MM.1S (cell line): ENCODE measurements around the gene MAP3K5.

Experiments used
- DNase-seq: peaks from one replicate; pipeline ENCODE4 v3.0.0-alpha.2; 2015
- H2AFZ ChIP-seq: fragments of 300-600 bp; sonication (generic); 2 replicates; pipeline ENCODE4 v1.6.0; 2016; ENCODE audit warnings: antibody characterized with exemption, low read length
- H3F3A ChIP-seq: fragments of 300-600 bp; sonication (generic); 2 replicates; pipeline ENCODE4 v1.6.1; 2016; ENCODE audit warnings: mild to moderate bottlenecking, antibody characterized with exemption, low read length, moderate library complexity, mixed read lengths; ENCODE audit not compliant: insufficient read depth
- H3K27ac ChIP-seq: fragments of 300-600 bp; sonication (generic); 2 replicates; pipeline ENCODE4 v1.5.1; 2016; ENCODE audit warnings: mild to moderate bottlenecking, low read length
- H3K27me3 ChIP-seq: fragments of 300-600 bp; sonication (generic); replicated peaks from 2 replicates; pipeline ENCODE4 v1.6.0; 2016; ENCODE audit warnings: low read length; ENCODE audit not compliant: insufficient read depth
- H3K36me3 ChIP-seq: fragments of 300-600 bp; sonication (generic); replicated peaks from 2 replicates; pipeline ENCODE4 v1.6.1; 2016; ENCODE audit warnings: mild to moderate bottlenecking, low read length, mixed read lengths; ENCODE audit not compliant: insufficient read depth
- H3K4me1 ChIP-seq: fragments of 300-600 bp; sonication (generic); 2 replicates; pipeline ENCODE4 v1.6.1; 2016; ENCODE audit warnings: low read length, mixed read lengths
- H3K4me2 ChIP-seq: fragments of 300-600 bp; sonication (generic); 2 replicates; pipeline ENCODE4 v1.6.0; 2016; ENCODE audit warnings: low read depth, low read length
- H3K4me3 ChIP-seq: fragments of 300-600 bp; sonication (generic); 2 replicates; pipeline ENCODE4 v1.5.1; 2016; ENCODE audit warnings: low read length, mixed read lengths
- H3K79me2 ChIP-seq: fragments of 300-600 bp; sonication (generic); 2 replicates; pipeline ENCODE4 v1.6.1; 2016; ENCODE audit warnings: mixed run types, low read length, mixed read lengths
- H3K9ac ChIP-seq: fragments of 300-600 bp; sonication (generic); 2 replicates; pipeline ENCODE4 v1.6.1; 2016; ENCODE audit warnings: low read length, mixed read lengths
- H3K9me2 ChIP-seq: fragments of 300-600 bp; sonication (generic); replicated peaks from 2 replicates; pipeline ENCODE4 v1.6.1; 2016; ENCODE audit warnings: mild to moderate bottlenecking, low read length, mixed read lengths; ENCODE audit not compliant: insufficient read depth
- H3K9me3 ChIP-seq: fragments of 300-600 bp; sonication (generic); replicated peaks from 2 replicates; pipeline ENCODE4 v1.6.1; 2016; ENCODE audit warnings: mild to moderate bottlenecking, low read length, mixed read lengths; ENCODE audit not compliant: insufficient read depth
- H4K20me1 ChIP-seq: fragments of 300-600 bp; sonication (generic); 2 replicates; pipeline ENCODE4 v1.6.1; 2016; ENCODE audit warnings: mild to moderate bottlenecking, low read length, moderate library complexity, mixed read lengths; ENCODE audit not compliant: insufficient read depth
- CTCF ChIP-seq: fragments of 300-600 bp; sonication (generic); IDR thresholded peaks from 2 replicates; pipeline ENCODE4 v1.5.1; 2016; ENCODE audit warnings: antibody characterized with exemption, low read length, mixed read lengths
- EZH2 ChIP-seq: fragments of 300-600 bp; sonication (generic); optimal IDR thresholded peaks from 2 replicates; pipeline ENCODE3; 2017; ENCODE audit warnings: low read depth, mild to moderate bottlenecking, antibody characterized with exemption, low read length, mixed read lengths
- EZH2phosphoT487 ChIP-seq: fragments of 300-600 bp; sonication (generic); IDR thresholded peaks from 2 replicates; pipeline ENCODE4 v1.6.1; 2018; ENCODE audit warnings: antibody characterized with exemption, low read length

The MAP3K5 gene

GRCh38 chr6:136567688-136568087, 224.6 kb downstream of the MAP3K5 start:
- Histone ChIP-seq H3K9me2 (no peaks in the 10 kb centered on the region), H3F3A (peaks cover 2% of the 10 kb centered on the region; the same call in 1 of the 2 replicates), H3K4me2 (no peak overlapping the region), H4K20me1 (no peaks in the 10 kb centered on the region), H3K79me2 (no peaks in the 10 kb centered on the region), H3K36me3 (0 out of 2 replicates have a peak, but pooled peaks cover 4% of the 10 kb centered on the region), H3K9me3 (no peaks in the 10 kb centered on the region), H3K27ac (no peak overlapping the region), H2AFZ (no peak overlapping the region), H3K4me1 (peaks cover 22% of the 10 kb centered on the region), H3K27me3 (no peaks in the 10 kb centered on the region), H3K4me3 (no peak overlapping the region), H3K9ac (no peak overlapping the region)
- TF ChIP-seq EZH2, result no peak
- no peak for TF ChIP-seq EZH2phosphoT487
- TF ChIP-seq CTCF, result no peak
- no peak for DNase-seq

GRCh38 chr6:136566851-136567250, 225.4 kb downstream of the MAP3K5 start:
- DNase-seq, result no peak
- H3K4me3 ChIP-seq, result no peak overlapping the region

GRCh38 chr6:136566007-136566487, 226.2 kb downstream of the MAP3K5 start:
- TF ChIP-seq CTCF, result no peak
- no peak for TF ChIP-seq EZH2
- no peak for TF ChIP-seq EZH2phosphoT487
- no peak overlapping the region for H3K9ac ChIP-seq
- H2AFZ ChIP-seq, result no peak overlapping the region
- DNase-seq, result no peak
- H3K27ac ChIP-seq, result no peak overlapping the region
- no peaks in the 10 kb centered on the region for H4K20me1 ChIP-seq
- 0 out of 2 replicates have a peak, but pooled peaks cover 4% of the 10 kb centered on the region for H3K36me3 ChIP-seq
- H3K27me3 ChIP-seq, result no peaks in the 10 kb centered on the region
- no peak overlapping the region for H3K4me3 ChIP-seq
- no peaks in the 10 kb centered on the region for H3K9me2 ChIP-seq
- no peak overlapping the region for H3K4me2 ChIP-seq
- H3K4me1 ChIP-seq, result peaks cover 23% of the 10 kb centered on the region
- no peaks in the 10 kb centered on the region for H3K9me3 ChIP-seq
- H3K79me2 ChIP-seq, result no peaks in the 10 kb centered on the region
- peaks cover 8% of the 10 kb centered on the region for H3F3A ChIP-seq

More at GRCh38 chr6:136566851-136567250, 225.4 kb downstream of the MAP3K5 start:
- TF ChIP-seq EZH2 (no peak), CTCF (no peak), EZH2phosphoT487 (no peak)
- peaks cover 8% of the 10 kb centered on the region for H3F3A ChIP-seq
- H3K79me2 ChIP-seq, result no peaks in the 10 kb centered on the region
- H3K36me3 ChIP-seq, result 0 out of 2 replicates have a peak, but pooled peaks cover 4% of the 10 kb centered on the region
- H3K27ac ChIP-seq, result no peak overlapping the region
- H3K9me3 ChIP-seq, result no peaks in the 10 kb centered on the region
- H4K20me1 ChIP-seq, result no peaks in the 10 kb centered on the region
- H2AFZ ChIP-seq, result no peak overlapping the region
- H3K9ac ChIP-seq, result no peak overlapping the region
- no peaks in the 10 kb centered on the region for H3K27me3 ChIP-seq
- no peaks in the 10 kb centered on the region for H3K9me2 ChIP-seq
- peaks cover 24% of the 10 kb centered on the region for H3K4me1 ChIP-seq
- H3K4me2 ChIP-seq, result no peak overlapping the region
